A549 treated with RU486 at 1 μM for 4 hours (cell line): Measurements from ENCODE around the gene DEDD. TPM values are rescaled to one million over a fixed set of nuclear protein-coding genes. Genes with fewer than 3 reads are reported as not detected.

ENCODE experiments used
- total RNA-seq: library from RNA; stranded (reverse); fragments of 200-300 nt; extraction: Qiagen RNA extraction; gene quantifications from 5 replicates; pipeline ENCODE4 v1.2.3, GENCODE V29; 2022; ENCODE audit warnings: low read depth

DEDD gene, protein sequence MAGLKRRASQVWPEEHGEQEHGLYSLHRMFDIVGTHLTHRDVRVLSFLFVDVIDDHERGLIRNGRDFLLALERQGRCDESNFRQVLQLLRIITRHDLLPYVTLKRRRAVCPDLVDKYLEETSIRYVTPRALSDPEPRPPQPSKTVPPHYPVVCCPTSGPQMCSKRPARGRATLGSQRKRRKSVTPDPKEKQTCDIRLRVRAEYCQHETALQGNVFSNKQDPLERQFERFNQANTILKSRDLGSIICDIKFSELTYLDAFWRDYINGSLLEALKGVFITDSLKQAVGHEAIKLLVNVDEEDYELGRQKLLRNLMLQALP
- 26.1 to 32.6 TPM (median 30.9 TPM) in 5 replicates for total RNA-seq

GRCh38 chr1:161132410-161133219, at the start of gene DEDD:
DEDD (minus strand) TSS chr1:161132667; CDS start chr1:161124462, 8,205 bp downstream.

GRCh38 chr1:161177112-161177935, 44.9 kb upstream of the DEDD start, which contains the start of gene B4GALT3:
B4GALT3 (minus strand) TSS chr1:161177507; CDS start chr1:161176060, 1,447 bp downstream.

DNA sequence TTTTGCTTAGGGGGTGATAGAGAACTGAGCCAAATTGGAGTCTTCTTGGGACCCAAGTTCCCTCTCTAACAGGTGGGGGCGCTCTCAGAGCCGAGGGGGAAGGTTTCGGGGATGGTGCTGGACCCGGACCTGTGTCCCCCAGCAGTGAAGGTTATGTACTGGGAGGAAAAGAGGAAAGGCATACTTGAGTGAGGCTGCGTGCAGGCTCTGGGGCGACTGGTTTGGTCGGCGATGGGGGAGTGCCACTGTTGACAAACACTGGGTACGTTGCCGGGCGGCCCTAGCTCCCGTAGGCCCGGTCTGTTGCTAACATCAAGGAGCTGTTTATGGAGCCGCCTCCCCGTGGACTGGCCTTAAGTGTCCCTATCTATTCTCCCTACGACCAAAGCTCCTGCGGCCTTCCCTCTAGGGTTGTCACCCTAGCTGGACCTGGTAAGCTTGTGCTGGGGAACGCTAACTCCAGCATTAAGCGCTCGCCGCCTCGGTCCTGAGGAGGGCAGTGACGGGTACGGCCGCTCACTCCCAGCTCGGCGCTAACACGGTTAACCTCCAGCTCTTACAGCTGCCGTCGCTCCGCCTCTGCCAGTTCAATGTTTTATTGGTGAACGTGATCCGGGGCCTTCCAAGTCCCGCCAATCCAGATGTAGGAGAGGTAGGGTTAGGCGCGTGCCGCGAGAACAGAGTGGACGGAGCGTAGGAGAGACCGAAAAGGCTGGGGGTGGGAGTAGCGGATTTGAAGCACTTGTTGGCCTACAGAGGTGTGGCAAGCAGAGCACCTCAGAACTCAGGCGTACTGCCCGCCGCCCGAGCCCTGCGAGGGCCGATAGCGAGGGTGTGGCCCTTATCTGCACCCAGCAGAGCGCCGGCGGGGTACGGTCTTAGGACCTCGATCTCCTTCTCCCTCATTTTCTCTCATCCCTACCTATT, 33.5 kb upstream of the DEDD start, which contains the start of gene PPOX:
Gene PPOX, plus strand, starts transcription at position 685 of the 927 bp plus-strand sequence. CDS start 422 bp downstream, outside the sequence.

GRCh38 chr1:161159087-161159912, 26.8 kb upstream of the DEDD start, which contains the start of gene USP21:
USP21 (plus strand) TSS chr1:161159500; CDS start chr1:161160641, 1,141 bp downstream.

GRCh38 chr1:161153682-161154337, 21.3 kb upstream of the DEDD start, which contains the start of gene UFC1:
UFC1 (plus strand) TSS chr1:161153978; CDS start chr1:161153998, 20 bp downstream.

DNA sequence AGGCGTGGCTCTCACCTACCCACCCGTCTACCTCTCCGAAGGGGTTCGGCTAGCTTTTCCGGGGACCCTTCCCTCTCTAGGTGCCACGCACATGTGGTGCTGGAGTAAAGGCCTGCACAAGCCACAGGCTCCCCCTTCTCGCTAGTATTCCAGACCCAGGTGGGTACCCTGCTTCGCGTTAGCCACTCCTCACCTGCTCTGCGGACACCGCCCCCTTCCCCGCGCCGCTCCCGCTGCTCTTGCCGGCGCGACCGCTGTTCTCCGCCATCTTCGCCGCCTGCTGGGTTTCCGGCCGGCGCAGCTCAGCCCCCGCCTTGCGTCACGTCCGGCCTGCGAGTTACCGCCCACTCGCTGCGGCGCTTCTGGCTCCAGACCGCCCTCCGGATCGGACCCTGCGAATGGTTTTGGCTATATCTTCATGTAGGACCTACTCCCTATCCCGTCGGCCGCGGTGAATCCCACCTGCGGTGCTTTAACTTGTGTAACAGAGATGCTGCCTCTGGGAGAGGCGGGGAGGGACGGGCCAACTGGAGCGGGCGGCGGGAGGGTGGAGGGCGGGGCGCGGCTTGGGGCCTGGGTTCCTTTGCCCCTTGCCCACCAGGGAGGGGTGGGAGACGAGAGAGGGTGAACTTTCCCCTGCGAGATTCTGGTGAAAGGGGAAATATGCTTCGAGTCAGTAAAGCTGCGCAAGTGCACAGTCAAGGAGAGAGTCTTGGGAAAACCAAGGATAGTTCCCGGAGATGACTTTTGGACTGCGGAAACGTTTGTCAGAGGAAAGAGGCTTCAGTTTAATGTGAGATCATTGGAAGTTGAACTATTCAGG, 14.5 kb downstream of the DEDD start, which contains the start of the genes NIT1 and PFDN2:
Gene NIT1, plus strand, starts transcription at position 347 of the 823 bp plus-strand sequence. Its CDS starts 72 bp downstream, at position 419.
Gene PFDN2, minus strand, starts transcription at position 279 of the 823 bp plus-strand sequence. Its CDS starts 11 bp downstream, at position 268.

GRCh38 chr1:161098210-161099068, 34.0 kb downstream of the DEDD start, which contains the start of gene KLHDC9:
KLHDC9 (plus strand) TSS chr1:161098361; CDS start chr1:161098536, 175 bp downstream.

GRCh38 chr1:161089251-161089924, 43.1 kb downstream of the DEDD start, which contains the start of gene NECTIN4:
NECTIN4 (minus strand) TSS chr1:161089558; CDS start chr1:161089296, 262 bp downstream.

Other genes with a start within 250 kb of the DEDD start
- gene ITLN1, start 247.5 kb downstream of the DEDD start, total RNA-seq, result 0.22 TPM in 1 of 5 replicates, not detected in the others
- gene ITLN2, start 177.9 kb downstream of the DEDD start, total RNA-seq, result 0.22 to 0.33 TPM in 2 of 5 replicates, not detected in the others
- 39.5 to 67.9 TPM (median 59.7 TPM) in 5 replicates for gene F11R, start 111.5 kb downstream of the DEDD start, total RNA-seq
- gene TSTD1, start 93.7 kb downstream of the DEDD start, total RNA-seq, result 0.34 to 0.41 TPM in 2 of 5 replicates, not detected in the others
- gene USF1, start 86.7 kb downstream of the DEDD start, total RNA-seq, result 48.4 to 53.4 TPM (median 50.6 TPM) in 5 replicates
- gene ARHGAP30, start 62.8 kb downstream of the DEDD start, total RNA-seq, result 0.07 to 0.14 TPM (median 0.11 TPM) in 5 replicates
- 1.5 to 2.2 TPM (median 1.9 TPM) in 5 replicates for gene NECTIN4, start 43.1 kb downstream of the DEDD start, total RNA-seq
- 1.2 to 2.4 TPM (median 1.6 TPM) in 5 replicates for gene KLHDC9, start 34.3 kb downstream of the DEDD start, total RNA-seq
- 118 to 142 TPM (median 129 TPM) in 5 replicates for gene PFDN2, start 14.6 kb downstream of the DEDD start, total RNA-seq
- gene NIT1, start 14.6 kb downstream of the DEDD start, total RNA-seq, result 24.4 to 32.0 TPM (median 31.3 TPM) in 5 replicates
- 87.5 to 152 TPM (median 96.7 TPM) in 5 replicates for gene UFC1, start 21.3 kb upstream of the DEDD start, total RNA-seq
- 18.0 to 24.6 TPM (median 20.0 TPM) in 5 replicates for gene USP21, start 26.8 kb upstream of the DEDD start, total RNA-seq
- 10.7 to 14.9 TPM (median 12.9 TPM) in 5 replicates for gene PPOX, start 33.8 kb upstream of the DEDD start, total RNA-seq
- 24.3 to 29.3 TPM (median 28.7 TPM) in 5 replicates for gene B4GALT3, start 44.8 kb upstream of the DEDD start, total RNA-seq
- not detected in 5 replicates for gene ADAMTS4, start 66.4 kb upstream of the DEDD start, total RNA-seq
- gene NDUFS2, start 69.7 kb upstream of the DEDD start, total RNA-seq, result 81.9 to 101 TPM (median 84.4 TPM) in 5 replicates
- 0.51 TPM in 1 of 5 replicates, not detected in the others for gene FCER1G, start 82.6 kb upstream of the DEDD start, total RNA-seq
- 6.6 TPM in 1 of 5 replicates, not detected in the others for gene APOA2, start 91.0 kb upstream of the DEDD start, total RNA-seq
- gene TOMM40L, start 93.4 kb upstream of the DEDD start, total RNA-seq, result 9.9 to 11.5 TPM (median 11.1 TPM) in 5 replicates
- gene NR1I3, start 105.5 kb upstream of the DEDD start, total RNA-seq, result not detected in 5 replicates
- gene PCP4L1, start 126.1 kb upstream of the DEDD start, total RNA-seq, result 0.09 to 0.13 TPM in 2 of 5 replicates, not detected in the others
- 0.17 to 0.35 TPM (median 0.30 TPM) in 5 replicates for gene MPZ, start 177.3 kb upstream of the DEDD start, total RNA-seq
- 233 to 270 TPM (median 243 TPM) in 5 replicates for gene SDHC, start 181.7 kb upstream of the DEDD start, total RNA-seq
- gene CFAP126, start 235.2 kb upstream of the DEDD start, total RNA-seq, result 0.14 to 0.56 TPM (median 0.28 TPM) in 4 of 5 replicates, not detected in the other